HepG2 (cell line): Measurements from ENCODE around the gene ARMC2. TPM values are rescaled to one million over a fixed set of nuclear protein-coding genes. Genes with fewer than 3 reads are reported as not detected.

Experiments used
- ATAC-seq: fragments of 200-7000 bp; cut with Tn5 transposase; 3 replicates; pipeline ENCODE4 v1.9.1; 2020; ENCODE audit warnings: mild to moderate bottlenecking, moderate library complexity
- BruUV-seq: library from RNA; stranded (reverse); fragments of 400-500 nt; replicated peaks from 2 replicates; lab custom pipeline; 2021; lab: Mats Ljungman, UMichigan
- CTCF ChIA-PET: fragments of 300-600 bp; formaldehyde crosslinking; extraction: SDS; loops from one replicate; lab custom pipeline; 2021; ENCODE audit warnings: low total read pairs, inconsistent platforms, low intra/inter-chr PET ratio; lab: Yijun Ruan, JAX
- POLR2A ChIA-PET: fragments of 350-600 bp; sonication (Branson Sonifier 250); formaldehyde crosslinking; loops from one replicate; lab custom pipeline; 2020; ENCODE audit warnings: antibody characterized with exemption, inconsistent platforms; lab: Yijun Ruan, JAX
- DNase-seq: peaks from one replicate; pipeline ENCODE4 v3.0.0-alpha.2; 2015; ENCODE audit warnings: low spot score
- FAIRE-seq: peaks from 3 replicates; lab custom pipeline; 2011; peaks lifted over from hg19 to GRCh38; lab: Jason Lieb, UNC
- H2AFZ ChIP-seq: one replicate; pipeline ENCODE4 v1.6.1; 2011; ENCODE audit warnings: low read length, inconsistent platforms
- H3K27ac ChIP-seq: fragments of 300-600 bp; 3 replicates; pipeline ENCODE4 v1.8.0; 2011; ENCODE audit warnings: mixed run types, mild to moderate bottlenecking, mixed read lengths, low read length, inconsistent platforms; ENCODE audit not compliant: insufficient read depth; ENCODE audit errors: extremely low read length
- H3K27me3 ChIP-seq, 2 experiments: fragments of 200-600 bp in 1 of 2; 2 replicates in 1 of 2; 3 replicates in 1 of 2; pipeline versions ENCODE4 v1.6.0 to v1.8.0; 2011; ENCODE audit warnings: low read length in 2 of 2, mild to moderate bottlenecking in 2 of 2, moderate library complexity in 2 of 2, inconsistent platforms in 1 of 2; ENCODE audit not compliant: insufficient read depth in 2 of 2, control insufficient read depth in 1 of 2
- H3K36me3 ChIP-seq, 2 experiments: fragments of 200-600 bp in 1 of 2; replicated peaks in 1 of 2; 2 replicates in 1 of 2; 3 replicates in 1 of 2; pipeline versions ENCODE4 v1.5.1 to v1.8.0; 2011; ENCODE audit warnings: low read length in 2 of 2, inconsistent platforms in 1 of 2; ENCODE audit not compliant: insufficient read depth in 2 of 2, control insufficient read depth in 1 of 2
- H3K4me1 ChIP-seq: 2 replicates; pipeline ENCODE4 v1.5.1; 2012; ENCODE audit warnings: low read length, inconsistent platforms; ENCODE audit not compliant: insufficient read depth
- H3K4me2 ChIP-seq: 2 replicates; pipeline ENCODE4 v1.6.0; 2011; ENCODE audit warnings: low read depth, low read length, inconsistent platforms
- H3K4me3 ChIP-seq, 3 experiments: fragments of 200-600 bp in 1 of 3; sonication (generic), shearing (Covaris generic) in 1 of 3; replicated peaks in 1 of 3; 2 replicates each; pipeline ENCODE4 v1.5.1; 2011 to 2016; ENCODE audit warnings: low read length in 3 of 3, inconsistent platforms in 2 of 3, low read depth in 2 of 3, mild to moderate bottlenecking in 2 of 3, control low read depth in 1 of 3, mixed read lengths in 1 of 3; ENCODE audit not compliant: insufficient read depth in 1 of 3
- H3K79me2 ChIP-seq: one replicate; pipeline ENCODE4 v1.6.1; 2011; ENCODE audit warnings: low read length, inconsistent platforms; ENCODE audit not compliant: insufficient read depth
- H3K9ac ChIP-seq: 2 replicates; pipeline ENCODE4 v1.6.0; 2011; ENCODE audit warnings: mild to moderate bottlenecking, low read depth, low read length, inconsistent platforms; ENCODE audit not compliant: insufficient read depth
- H3K9me3 ChIP-seq: 2 replicates; pipeline ENCODE4 v1.5.1; 2012; ENCODE audit warnings: mild to moderate bottlenecking, low read length
- H4K20me1 ChIP-seq: 2 replicates; pipeline ENCODE4 v1.6.0; 2011; ENCODE audit warnings: inconsistent platforms, mild to moderate bottlenecking, low read length, moderate library complexity; ENCODE audit not compliant: insufficient read depth
- BORCS8-MEF2B ChIP-seq: sonication (generic); formaldehyde crosslinking; IDR thresholded peaks from 2 replicates; pipeline ENCODE4 v1.8.0; 2022; ENCODE audit warnings: mild to moderate bottlenecking, missing genetic modification reagents
- HNF4A ChIP-seq: sonication (generic); formaldehyde crosslinking; IDR thresholded peaks from 2 replicates; pipeline ENCODE4 v1.4.0; 2020; ENCODE audit warnings: missing genetic modification reagents
- MAZ ChIP-seq, 2 experiments: sonication (generic) in 1 of 2; formaldehyde crosslinking in 1 of 2; IDR thresholded peaks; 2 replicates each; pipeline versions ENCODE4 v1.5.0 to v1.6.1; 2012 to 2020; ENCODE audit warnings: low read depth in 2 of 2, mild to moderate bottlenecking in 2 of 2, borderline replicate concordance in 1 of 2, improper control_type of control experiment in 1 of 2, low read length in 1 of 2, missing genetic modification reagents in 1 of 2, moderate library complexity in 1 of 2
- MIER3 ChIP-seq: IDR thresholded peaks from 2 replicates; pipeline ENCODE4 v1.6.1; 2016; ENCODE audit warnings: missing compliant biosample characterization, borderline replicate concordance
- NONO ChIP-seq, 2 experiments: fragments of 450-650 bp in 1 of 2; sonication (generic) in 1 of 2; formaldehyde crosslinking in 1 of 2; IDR thresholded peaks in 1 of 2; conservative IDR thresholded peaks in 1 of 2; 2 replicates each; pipeline versions ENCODE4 v1.6.1 to v1.8.0; 2017 to 2022; ENCODE audit warnings: mild to moderate bottlenecking in 1 of 2, missing genetic modification reagents in 1 of 2, moderate library complexity in 1 of 2
- RBM39 ChIP-seq: fragments of 200-400 bp; formaldehyde crosslinking; IDR thresholded peaks from one replicate; pipeline ENCODE4 v1.6.1; 2018; ENCODE audit warnings: antibody characterized with exemption, mild to moderate bottlenecking, low read depth, low read length; ENCODE audit not compliant: poor library complexity, severe bottlenecking
- SPEN ChIP-seq: sonication (generic); formaldehyde crosslinking; IDR thresholded peaks from 2 replicates; pipeline ENCODE4 v1.5.1; 2020; ENCODE audit warnings: low read depth, mild to moderate bottlenecking, missing genetic modification reagents
- SRY ChIP-seq: sonication (generic); formaldehyde crosslinking; IDR thresholded peaks from 2 replicates; pipeline ENCODE4 v1.8.0; 2022; ENCODE audit warnings: mild to moderate bottlenecking, missing genetic modification reagents
- ZNF274 ChIP-seq: sonication (generic); formaldehyde crosslinking; IDR thresholded peaks from 2 replicates; pipeline ENCODE4 v1.5.1; 2020; ENCODE audit warnings: mild to moderate bottlenecking, missing genetic modification reagents
- ZNF510 ChIP-seq: sonication (generic); formaldehyde crosslinking; IDR thresholded peaks from 2 replicates; pipeline ENCODE4 v1.4.0; 2020; ENCODE audit warnings: low read depth, mild to moderate bottlenecking, missing genetic modification reagents
- ZNF776 ChIP-seq: sonication (generic); formaldehyde crosslinking; IDR thresholded peaks from 2 replicates; pipeline ENCODE4 v1.4.0; 2020; ENCODE audit warnings: mild to moderate bottlenecking, missing genetic modification reagents
- in situ Hi-C: cut with HindIII; loops from 2 replicates; pipeline ENCODE4 v1.10.0; 2017; ENCODE audit warnings: low pct_unique_long_range_greater_than_20kb; ENCODE audit not compliant: extremely low pct_ligation_motif_present
- intact Hi-C: fragments of 100-400 bp; cut with micrococcal nuclease; formaldehyde crosslinking; loops from one replicate; pipeline ENCODE4 v1.10.0; 2022; ENCODE audit not compliant: unreplicated experiment
- polyA plus RNA-seq, 8 experiments: library from polyadenylated mRNA; depleted of rRNA in 3 of 8; stranded (reverse) in 7 of 8; unstranded in 1 of 8; fragments of >200 nt; fragmentation: Illumina TruSeq in 4 of 8; extraction: Trizol in 4 of 8; gene quantifications; 2 replicates each; pipeline versions ENCODE4 v1.2.1 to v1.2.3, GENCODE V29; 2011 to 2016; ENCODE audit warnings: low read depth in 4 of 8, missing spikeins in 1 of 8, mixed read lengths in 1 of 8; ENCODE audit not compliant: insufficient read depth in 1 of 8
- total RNA-seq, 5 experiments: library from RNA; depleted of rRNA; stranded (reverse); fragments of >200 nt; fragmentation: Illumina TruSeq; extraction: Trizol; gene quantifications; 2 replicates each; pipeline ENCODE4 v1.2.3, GENCODE V29; 2016; ENCODE audit warnings: low read depth in 1 of 5
- TF ChIP-seq, protein P1 (sequence below): sonication (generic); formaldehyde crosslinking; IDR thresholded peaks from 2 replicates; pipeline ENCODE4 v1.5.0; 2020; ENCODE audit warnings: missing genetic modification reagents
- TF ChIP-seq, protein P2 (sequence below): sonication (generic); formaldehyde crosslinking; IDR thresholded peaks from 2 replicates; pipeline ENCODE4 v1.8.1; 2023; ENCODE audit warnings: missing genetic modification reagents, inconsistent platforms, borderline replicate concordance

ARMC2 gene
- total and polyA plus RNA-seq, 2 of the 13 experiments (the other 11 are each of a cell fraction or from before 2014, with no cell fraction given) = 1.4 to 3.2 TPM

DNA sequence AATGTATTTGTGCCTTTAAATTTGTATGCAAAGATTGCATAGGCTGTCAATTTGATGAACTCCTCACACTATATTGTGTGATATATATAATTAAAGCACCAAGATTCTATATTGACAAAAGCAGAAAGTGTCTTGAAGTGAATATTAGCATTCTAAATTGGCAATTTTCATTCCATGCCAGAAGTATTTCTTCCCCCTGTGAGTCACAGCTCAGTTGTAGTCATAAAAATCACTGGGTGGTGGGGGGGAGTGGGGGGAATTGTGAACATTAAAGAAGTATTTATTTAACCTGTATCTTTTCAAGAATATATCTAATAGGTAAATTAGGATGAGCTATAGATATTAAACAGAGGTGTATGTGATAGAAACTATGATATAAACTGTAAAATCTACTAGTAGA is 3.1 kb upstream of the ARMC2 start:
- intact Hi-C loops = no loop called here
- ChIA-PET POLR2A (no interaction called here), CTCF (no interaction called here)
- Histone ChIP-seq H4K20me1 (no peaks in the 10 kb centered on the region), H3K4me3 (no peak overlapping the region), H3K4me1 (peaks cover 21% of the 10 kb centered on the region), H3K79me2 (no peaks in the 10 kb centered on the region), H3K9me3 (no peaks in the 10 kb centered on the region), H3K4me2 (no peak overlapping the region), H2AFZ (no peak overlapping the region), H3K27ac (no peak overlapping the region), H3K9ac (no peak overlapping the region), H3K36me3 (no peaks in the 10 kb centered on the region), H3K27me3 (peaks cover 0 to 14% of the 10 kb centered on the region in 2 experiments; a peak in 3 of 5 replicates)
- DNase-seq (no peak), FAIRE-seq (no peak), ATAC-seq (no peak)
- BruUV-seq = no TSS peak
- TF ChIP-seq, protein P1, sequence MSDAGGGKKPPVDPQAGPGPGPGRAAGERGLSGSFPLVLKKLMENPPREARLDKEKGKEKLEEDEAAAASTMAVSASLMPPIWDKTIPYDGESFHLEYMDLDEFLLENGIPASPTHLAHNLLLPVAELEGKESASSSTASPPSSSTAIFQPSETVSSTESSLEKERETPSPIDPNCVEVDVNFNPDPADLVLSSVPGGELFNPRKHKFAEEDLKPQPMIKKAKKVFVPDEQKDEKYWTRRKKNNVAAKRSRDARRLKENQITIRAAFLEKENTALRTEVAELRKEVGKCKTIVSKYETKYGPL (CRISPR knock-in tag) = no peak
- TF ChIP-seq SRY (CRISPR knock-in tag) (no peak), MAZ (IDR thresholded peaks at IDR 0.05; ENCODE audit: borderline replicate concordance, low read depth, low read length) (no peak), MAZ (CRISPR knock-in tag; IDR thresholded peaks at IDR 0.05; ENCODE audit: low read depth) (no peak), SPEN (CRISPR knock-in tag) (no peak), ZNF510 (CRISPR knock-in tag) (no peak), BORCS8-MEF2B (CRISPR knock-in tag) (no peak), RBM39 (no peak), ZNF274 (CRISPR knock-in tag) (no peak), MIER3 (no peak), NONO (IDR thresholded peaks at IDR 0.05) (no peak), NONO (CRISPR knock-in tag; conservative IDR thresholded peaks at IDR 0.05) (no peak), ZNF776 (no peak), HNF4A (CRISPR knock-in tag) (no peak)
- TF ChIP-seq, protein P2, sequence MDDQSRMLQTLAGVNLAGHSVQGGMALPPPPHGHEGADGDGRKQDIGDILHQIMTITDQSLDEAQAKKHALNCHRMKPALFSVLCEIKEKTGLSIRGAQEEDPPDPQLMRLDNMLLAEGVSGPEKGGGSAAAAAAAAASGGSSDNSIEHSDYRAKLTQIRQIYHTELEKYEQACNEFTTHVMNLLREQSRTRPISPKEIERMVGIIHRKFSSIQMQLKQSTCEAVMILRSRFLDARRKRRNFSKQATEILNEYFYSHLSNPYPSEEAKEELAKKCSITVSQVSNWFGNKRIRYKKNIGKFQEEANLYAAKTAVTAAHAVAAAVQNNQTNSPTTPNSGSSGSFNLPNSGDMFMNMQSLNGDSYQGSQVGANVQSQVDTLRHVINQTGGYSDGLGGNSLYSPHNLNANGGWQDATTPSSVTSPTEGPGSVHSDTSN (CRISPR knock-in tag) = no peak
- in situ Hi-C loops = no loop called here
